Stimulated activated CD8-positive, alpha-beta memory T cell treated with anti-CD3 and anti-CD28 coated beads, Interleukin-7, amount 100 ng/mL, for 24 hours (primary cell): Measurements from ENCODE around the gene WNT4.
"Not testable (repeated sequence)": the region's sequence is repeated elsewhere in the genome, so short reads cannot be mapped to it uniquely, and the experiment has no call there.

Experiments used
- DNase-seq: peaks from one replicate; pipeline ENCODE4 v3.0.0-alpha.2; 2020; ENCODE audit warnings: low read depth

The WNT4 gene

DNA sequence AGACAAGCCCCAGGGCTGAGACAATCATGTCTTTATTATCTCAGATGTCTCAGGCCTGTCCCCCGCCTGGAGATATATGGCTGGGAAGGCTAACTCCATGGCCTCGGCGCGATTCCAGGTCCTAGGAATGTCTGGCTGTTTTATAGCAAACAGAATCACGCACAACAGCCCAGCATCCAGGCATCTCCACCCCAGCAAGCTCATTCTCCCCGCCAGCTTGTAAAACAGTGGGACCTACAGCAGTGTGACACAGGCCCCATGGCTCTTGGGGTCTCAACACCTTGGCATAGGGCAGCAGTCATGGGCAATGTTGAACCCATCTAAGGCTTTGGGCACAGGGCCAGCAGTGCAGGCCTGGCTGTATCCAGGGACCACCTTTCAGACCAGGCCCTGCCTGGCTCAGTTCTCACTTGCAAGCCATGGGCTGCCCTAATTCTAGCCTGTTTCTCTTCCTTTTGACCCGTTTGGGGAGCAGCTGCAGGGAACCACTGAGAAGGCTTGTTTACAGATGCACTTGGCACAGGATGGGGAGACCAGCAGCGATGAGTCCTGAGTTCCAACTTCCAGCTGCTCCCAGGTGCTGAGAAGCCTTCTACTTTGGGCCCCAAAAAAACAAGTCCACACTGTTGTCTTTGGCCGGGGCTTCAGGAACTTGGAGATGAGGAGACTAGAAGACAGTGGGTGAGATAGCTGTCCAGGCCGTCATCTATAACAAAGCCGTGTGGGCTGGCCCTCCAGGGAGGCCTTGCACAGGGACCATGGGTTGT is 34.4 kb downstream of the WNT4 start:
- no peak for DNase-seq

DNA sequence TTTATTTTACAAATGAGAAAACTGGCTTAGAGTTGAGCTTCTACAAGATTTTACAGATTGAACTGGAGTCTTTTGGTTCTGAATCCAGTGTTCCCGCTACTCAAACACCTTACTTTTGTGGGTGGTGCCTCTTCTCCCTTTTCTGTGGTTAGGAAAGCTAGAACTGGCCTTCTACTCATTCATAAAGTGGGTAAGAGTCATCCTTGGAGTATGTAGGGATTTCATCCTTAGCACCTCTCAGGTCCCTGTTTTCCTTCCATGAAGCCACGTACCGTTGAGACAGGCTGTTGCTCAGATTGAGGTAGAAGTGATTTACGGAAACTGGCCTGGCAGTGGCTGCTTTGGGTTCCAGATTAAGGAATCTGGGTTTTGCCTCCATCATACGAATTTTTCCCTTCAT is 35.8 kb downstream of the WNT4 start:
- DNase-seq, result no peak

DNA sequence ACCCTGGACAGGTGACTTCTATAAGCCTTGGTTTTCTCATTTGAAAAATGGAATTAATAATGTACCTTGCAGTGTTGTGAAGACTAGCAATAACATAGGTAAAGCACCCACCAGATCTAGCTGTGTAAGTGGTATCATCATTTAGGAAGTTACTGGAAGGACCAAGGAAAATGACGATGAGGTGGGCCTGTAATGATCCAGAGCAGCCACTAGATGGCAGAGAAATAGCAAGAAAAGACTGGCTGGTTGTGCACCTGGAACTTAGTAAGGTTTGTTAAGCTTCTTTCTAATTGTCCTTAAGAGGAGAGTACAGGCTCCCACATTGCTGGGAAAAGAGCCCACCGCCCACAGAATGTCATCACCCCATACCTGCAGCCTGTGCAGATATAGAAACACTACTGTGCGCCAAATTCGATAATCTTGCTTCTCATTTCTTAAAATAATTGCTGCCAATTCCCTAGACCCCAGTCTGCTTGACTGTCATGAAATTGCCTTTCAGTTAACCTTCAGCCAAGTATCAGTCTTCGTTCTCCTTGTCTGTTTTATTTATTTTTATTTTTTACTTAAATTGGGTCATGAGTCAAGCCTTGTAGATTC is 37.2 kb downstream of the WNT4 start:
- no peak for DNase-seq

DNA sequence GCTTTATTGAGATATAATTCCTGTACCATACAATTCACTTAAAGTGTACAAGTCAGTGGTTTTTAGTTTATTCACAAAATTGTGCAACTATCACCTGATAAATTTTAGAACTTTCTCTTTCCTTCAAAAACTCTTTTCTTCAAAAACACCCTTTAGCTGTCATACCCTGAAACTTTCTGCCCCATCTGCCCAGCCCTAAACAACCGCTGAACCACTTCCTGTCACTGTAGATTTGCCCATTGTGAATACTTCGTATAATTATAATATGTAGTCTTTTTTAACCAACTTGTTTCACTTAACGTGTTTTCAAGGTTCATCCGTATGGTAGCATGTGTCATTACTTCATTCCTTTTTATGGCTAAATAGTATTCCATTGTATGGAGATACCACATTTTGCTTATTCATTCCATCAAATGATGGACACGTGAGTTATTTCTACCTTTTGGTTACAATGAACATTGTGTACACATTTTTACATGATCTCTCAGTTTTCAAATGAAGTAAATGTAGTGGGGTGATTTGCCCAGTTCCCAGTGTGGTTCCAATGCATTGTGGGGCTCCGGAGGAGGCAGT is 37.9 kb downstream of the WNT4 start:
- DNase-seq, result no peak

DNA sequence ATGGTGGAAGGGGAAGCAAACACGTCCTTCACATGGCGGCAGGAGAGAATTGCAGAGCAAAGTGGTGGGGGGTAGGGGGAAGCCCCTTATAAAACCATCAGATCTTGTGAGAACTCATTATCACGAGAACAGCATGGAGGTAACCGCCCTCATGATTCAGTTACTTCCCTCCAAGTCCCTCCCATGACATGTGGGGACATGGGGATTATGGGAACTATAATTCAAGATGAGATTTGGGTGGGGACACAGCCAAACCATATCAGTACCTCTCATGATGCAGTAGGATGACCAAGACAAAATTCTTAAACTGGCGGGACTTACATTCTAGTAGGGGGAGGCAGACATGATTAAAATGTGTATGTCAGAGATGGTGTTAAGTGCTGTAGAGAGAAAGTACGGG is 38.8 kb downstream of the WNT4 start:
- DNase-seq, result no peak

DNA sequence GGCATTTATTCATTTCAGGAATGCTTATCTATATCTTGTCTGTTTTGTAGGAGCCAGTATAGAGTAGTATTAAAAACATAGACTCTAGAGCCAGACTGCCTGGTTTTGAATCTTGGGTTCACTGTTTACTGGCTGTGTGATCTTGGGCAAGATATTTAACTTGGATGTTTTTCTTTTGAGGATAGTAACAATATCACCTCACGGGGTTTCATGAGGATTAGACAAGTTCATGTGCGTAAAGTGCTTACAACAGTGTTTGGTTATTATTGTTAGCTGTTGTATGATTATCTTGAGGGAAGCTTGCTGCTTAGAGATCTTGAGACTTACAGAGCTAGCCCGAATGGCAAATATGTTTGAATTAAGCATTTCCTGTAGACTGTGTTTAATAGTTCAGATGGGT is 40.2 kb downstream of the WNT4 start:
- no peak for DNase-seq

DNA sequence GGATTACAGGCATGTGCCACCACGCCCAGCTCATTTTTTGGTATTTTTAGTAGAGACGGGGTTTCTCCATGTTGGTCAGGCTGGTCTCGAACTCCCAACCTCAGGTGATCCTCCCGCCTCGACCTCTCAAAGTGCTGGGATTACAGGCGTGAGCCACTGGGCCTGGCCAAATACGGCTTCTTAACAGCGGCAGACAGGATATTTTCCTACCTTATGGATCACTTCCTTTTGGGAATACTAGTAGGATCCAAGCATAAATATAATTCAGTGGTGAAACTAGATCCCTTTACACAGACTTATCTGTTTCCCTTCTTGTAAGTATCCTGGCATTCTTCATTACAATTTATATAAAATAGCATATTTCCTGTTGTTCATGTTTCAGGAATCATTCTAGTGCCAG is 40.9 kb downstream of the WNT4 start:
- DNase-seq, result no peak

DNA sequence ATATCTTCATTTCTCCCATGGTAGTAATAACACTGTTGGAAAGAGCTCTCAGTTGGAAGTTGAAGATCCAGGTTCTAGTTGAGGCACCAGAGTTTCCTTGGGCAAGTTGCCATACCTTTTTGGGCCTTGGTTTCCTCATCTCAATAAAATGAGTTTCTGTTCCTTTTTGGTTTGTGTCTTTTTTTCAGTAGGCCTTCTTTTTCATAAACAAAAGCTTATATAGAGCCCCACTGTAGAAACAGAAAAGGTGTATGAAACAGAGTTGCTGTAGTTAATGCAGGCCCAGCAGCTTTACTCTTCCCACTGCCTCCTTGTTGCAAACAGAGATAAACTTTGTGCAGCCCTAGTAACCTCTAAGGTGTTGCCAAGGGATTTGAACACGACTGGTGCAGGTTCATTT is 41.7 kb downstream of the WNT4 start:
- no peak for DNase-seq

DNA sequence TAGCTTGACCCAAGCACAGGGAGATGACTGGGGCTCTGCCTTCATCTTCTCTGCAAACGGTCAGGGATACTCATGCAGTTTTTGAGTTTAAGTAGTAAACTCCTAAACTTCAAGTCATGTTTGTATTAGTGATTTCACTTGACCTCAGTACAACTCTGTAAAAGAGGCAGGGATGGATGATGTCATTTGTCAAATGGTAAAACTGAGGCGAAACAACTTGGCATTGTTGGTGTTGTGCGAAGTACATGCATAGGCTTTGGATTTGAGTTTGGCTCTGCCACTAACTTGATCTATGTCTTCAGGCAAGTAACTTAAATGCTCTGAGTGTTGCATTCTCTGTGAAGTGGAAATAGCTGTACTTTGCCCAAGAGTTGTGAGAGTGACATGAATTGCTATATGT is 42.7 kb downstream of the WNT4 start:
- DNase-seq, result no peak

DNA sequence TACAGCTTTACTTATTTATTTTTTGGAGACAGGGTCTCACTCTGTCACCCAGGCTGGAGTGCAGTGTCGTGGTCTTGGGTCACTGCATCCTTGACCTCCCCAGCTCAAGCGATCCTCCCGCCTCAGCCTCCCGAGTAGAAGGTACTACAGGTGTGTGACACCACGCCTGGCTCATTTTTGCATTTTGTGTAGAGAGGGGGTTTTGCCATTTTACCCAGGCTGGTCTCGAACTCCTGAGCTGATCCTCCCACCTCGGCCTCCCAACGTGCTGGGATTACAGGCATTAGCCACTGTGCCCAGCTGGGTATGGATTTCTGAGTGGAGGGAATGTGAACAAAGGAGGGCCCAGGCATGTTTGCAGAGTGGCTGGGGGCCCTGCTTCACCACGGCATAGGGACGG is 44.1 kb downstream of the WNT4 start:
- no peak for DNase-seq

DNA sequence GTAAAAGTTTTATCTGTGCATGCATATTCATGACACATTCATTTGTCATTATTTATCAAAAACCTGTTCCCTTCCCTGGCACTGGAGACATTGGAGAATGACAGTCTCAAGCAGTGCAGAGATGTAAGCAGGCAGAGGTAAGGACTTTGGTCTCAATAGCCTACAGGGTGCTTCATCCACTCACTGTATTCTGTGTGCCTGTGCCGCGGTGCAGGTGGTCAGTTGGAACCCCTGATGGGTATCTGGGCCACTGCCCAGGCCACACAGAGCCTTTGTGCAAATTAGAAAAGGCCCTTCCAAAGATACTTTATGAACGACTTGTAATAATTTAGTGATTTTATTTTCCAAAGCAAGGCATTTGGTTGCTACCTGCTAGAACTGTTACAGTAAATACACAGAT is 46.4 kb downstream of the WNT4 start:
- DNase-seq, result no peak

DNA sequence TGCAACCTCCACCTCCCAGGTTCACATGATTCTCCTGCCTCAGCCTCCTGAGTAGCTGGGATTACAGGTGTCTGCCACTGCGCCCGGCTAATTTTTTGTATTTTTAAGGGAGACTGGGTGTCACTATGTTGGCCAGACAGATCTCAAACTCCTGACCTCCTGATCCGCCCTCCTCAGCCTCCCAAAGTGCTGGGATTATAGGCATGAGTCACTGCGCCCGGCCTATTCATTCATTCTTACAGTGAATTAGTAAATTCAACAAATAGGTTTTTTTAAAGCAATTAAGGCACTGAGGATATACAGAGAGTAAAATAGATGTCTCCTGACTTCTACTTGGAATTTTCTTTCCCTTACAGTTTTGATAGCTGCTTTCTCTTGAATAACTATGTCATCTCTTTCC is 46.9 kb downstream of the WNT4 start:
- DNase-seq, result no peak

DNA sequence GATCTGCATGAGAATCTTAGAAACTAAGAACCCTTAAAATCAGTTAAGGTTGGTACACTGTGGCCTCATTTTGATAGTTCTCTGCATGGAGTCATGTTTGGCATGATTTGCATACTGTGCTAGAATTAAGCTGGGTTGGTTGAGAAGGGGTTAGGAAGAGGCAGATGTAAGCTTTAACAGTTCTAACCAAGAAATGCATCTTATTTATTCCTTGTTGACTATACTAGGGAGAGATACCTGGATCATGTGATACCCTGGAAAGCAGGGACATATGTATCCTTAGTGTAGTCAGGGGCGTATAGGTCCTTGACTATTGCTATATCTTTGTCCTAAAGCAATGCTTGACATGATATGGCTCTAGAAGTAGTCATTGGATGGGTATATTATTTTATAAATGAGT is 49.4 kb downstream of the WNT4 start:
- no peak for DNase-seq

DNA sequence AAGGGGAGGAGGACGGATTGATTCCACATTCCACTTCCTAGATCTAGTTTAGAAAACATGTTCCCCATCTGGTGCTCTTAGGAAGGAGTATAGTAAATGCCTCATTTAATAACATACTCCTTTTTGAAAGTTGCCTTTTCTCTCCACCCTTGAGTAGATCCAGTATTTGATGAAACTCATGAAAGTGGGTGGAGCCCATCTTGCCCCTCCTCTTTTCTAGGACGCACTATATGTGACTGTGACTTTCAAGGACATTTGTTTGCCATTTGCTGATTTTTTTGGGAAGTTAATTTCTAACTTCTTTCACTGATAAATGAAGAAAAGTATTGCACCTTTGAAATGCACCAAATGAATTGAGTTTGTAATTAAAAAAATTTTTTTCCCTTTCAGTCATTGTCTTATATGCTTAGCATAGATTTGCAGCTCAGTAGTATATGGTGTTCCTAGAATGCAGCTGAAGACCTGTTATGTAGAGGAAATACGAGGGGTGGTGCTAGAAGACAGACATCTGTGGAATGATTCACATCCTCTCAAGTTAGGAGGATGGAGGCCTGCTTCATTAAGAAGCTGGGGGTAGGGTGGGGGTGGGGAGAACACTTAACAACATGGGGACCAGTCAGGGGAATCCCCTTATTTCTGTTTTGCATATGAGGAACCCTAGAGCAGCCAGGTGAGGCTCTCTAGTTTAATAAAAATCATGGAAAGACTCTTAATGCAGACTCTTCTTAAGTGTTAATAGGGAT is 50.7 kb downstream of the WNT4 start:
- DNase-seq, result not testable (repeated sequence)

DNA sequence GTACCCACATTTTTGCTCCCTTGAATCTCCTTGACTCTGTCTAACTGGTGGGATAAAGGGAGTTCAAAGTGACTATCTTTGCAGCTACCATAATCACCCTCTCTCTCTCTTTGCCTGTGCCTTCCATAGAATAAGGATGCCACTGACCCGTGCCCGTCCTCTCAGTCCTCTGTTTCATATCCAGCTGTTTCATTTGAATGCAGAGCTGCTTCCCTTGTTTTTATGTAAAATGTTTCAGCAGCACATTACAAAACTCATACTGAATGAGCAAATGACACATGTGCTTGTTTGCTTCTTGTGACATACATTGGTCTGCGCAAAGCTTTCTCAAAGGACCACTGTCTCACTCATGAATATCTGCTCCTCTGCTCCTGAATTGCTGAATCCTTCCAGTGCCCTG is 52.0 kb downstream of the WNT4 start:
- DNase-seq, result no peak

DNA sequence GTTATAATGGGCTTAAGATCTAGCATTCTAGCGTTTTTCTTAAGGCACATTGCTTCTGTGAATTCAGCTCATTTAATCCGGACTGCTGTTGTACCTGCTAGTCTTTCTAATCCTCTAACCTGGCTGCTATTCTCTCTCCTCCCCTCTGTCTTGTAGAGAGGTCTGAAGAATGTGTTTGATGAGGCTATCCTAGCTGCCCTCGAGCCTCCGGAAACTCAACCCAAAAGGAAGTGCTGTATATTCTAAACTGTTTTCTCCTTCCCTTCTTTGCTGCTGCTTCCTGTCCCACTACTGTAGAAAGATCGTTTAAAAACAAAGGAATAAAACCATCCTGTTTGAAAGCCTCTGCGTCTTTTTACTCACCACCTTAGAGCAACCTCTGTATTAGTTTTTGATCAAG is 53.1 kb downstream of the WNT4 start:
- DNase-seq, result no peak

DNA sequence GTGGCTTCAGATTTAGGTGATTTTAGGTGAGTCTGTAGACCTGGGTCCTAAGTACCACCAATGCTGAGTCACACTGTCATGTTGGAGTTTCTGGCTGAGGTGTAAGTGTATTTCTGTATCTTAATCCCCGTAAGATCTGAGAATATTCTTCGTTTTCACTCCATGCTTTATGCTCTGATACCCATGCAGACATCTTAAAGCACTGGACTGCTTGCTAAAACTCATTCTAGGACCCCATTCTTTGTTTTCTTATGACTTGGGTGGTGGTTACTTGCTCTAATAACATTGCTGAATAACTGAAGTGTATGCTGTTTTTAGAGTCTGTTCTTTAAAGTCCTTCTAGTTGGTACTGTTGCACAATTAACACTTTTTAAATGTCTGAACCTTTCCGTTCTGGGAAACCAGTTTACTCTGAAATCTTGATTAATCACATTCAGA is 53.7 kb downstream of the WNT4 start:
- no peak for DNase-seq

DNA sequence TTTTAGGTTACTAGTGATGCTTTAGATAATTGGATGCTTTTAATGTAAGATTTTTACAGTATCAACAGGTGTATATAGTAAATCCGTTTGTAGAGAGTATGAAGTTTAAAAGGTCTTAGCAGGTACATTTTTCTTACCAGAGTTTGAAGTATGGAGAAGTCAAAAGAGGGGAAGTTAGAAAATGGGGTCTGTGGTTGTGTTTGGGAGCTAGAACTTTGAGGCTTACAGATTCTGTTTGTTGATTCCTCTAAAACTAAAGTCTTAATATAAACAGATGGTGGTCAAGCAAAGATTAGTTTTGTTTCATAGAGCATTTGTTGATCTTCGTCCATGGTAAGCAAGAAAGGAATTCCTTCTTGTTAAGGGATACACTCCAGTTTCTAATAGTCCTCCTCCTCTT is 54.6 kb downstream of the WNT4 start:
- DNase-seq, result no peak

DNA sequence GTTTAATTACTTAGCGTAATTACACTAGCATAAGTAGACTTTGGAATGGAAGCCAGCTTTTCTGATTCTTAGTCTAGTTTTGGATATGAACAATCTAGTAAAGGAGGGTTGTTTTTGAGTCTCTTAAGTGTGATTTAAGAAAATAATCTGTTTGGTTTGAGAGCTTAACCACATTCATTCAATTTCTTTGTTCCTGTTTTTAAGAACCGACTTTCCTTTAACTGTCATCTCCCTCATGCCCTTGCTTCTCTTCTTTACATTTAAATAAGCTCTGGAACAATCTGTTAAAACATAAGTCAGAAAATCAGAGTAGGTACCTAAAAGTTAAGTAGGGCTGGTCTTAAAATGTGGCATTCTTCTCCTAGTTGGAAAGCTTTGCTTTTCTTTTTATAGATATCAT is 62.7 kb downstream of the WNT4 start:
- no peak for DNase-seq

DNA sequence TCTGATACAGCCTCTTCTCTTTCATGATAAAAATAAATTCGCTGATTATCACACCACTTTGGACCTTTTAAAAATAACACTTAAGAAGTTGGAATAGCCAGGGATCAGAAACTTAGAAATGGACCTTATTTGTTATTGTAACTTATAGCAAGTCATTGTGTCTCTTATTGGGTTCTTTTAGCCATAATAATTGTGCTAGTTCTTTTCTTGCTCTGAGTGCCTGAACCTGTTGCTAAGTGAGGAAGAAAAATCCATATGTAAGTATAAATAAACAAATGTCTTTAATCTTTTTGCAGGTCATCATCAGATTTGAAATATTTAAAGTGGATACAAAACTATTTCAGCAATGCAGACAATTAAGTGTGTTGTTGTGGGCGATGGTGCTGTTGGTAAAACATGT is 64.8 kb downstream of the WNT4 start:
- DNase-seq, result no peak

DNA sequence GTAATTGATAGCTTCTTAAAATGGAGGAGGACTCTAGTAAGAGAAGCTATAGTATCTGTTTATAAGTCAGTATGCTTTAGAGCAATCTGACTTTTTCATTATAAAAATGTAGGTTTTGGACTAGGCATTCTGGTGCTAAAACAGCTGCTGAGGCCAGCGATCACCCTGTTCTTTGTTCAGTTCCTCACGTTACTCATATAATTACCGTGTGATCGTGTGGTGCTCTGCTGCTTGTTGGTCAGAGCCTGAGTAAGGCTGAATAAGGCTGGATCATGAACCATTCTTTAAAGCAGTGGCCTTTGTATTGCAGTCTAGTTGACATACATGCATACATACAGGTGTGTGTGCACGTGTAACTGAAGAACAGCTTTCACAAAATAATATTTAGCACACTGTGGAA is 65.2 kb downstream of the WNT4 start:
- DNase-seq, result no peak

DNA sequence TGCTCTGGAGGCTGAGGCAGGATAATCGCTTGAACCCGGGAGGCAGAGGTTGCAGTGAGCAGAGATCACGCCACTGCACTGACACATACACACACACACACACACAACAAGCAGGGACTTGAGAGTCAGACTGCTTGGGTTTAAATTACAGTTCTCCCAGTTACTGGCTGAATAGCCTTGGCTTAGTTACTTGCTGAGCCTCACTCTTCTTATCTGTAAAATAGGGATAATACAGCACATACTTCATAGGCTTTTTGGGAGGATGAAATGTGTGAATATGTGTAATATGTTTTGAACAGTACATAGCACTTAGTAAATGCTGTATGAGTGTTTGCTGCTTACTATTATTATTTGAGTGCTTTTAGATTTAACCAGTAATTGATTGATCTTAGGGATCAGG is 66.6 kb downstream of the WNT4 start:
- DNase-seq, result no peak

DNA sequence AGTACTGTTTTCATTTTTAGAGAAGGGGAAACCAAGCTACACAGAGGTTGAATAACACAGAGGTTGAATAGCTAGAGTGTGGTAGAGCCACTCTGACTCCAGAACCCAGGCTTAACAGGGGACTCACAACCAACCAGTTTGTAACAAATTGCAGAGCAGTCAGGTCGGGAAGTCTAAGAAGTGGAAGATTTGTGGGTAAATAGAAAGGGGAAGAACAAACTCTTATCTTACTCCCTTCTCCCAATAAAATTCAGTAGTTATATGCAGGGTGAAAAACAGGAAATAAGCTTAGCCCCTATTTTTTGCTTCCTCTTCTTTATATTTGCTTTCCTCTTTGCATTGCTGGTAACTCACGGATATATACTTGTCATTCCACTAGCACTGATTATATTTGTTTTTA is 67.2 kb downstream of the WNT4 start:
- DNase-seq, result no peak
